ENCODE results near the gene CDC7. TPM values are rescaled to one million over a fixed set of nuclear protein-coding genes. Genes with fewer than 3 reads are reported as not detected.

The CDC7 gene
- total RNA-seq, 3 donors from 2014 or later (not counting 1 experiment from before 2014, with no cell fraction given) = 7.2 to 11.4 (median 7.9) TPM

- 19% methylated on average over 14 of the region's 14 CpGs for WGBS (ENCODE audit: insufficient coverage)
- no peaks in the 10 kb centered on the region for H3K27me3 ChIP-seq (ENCODE audit: control insufficient read depth, insufficient read depth, low read length)
Measured at GRCh38 chr1:91499904-91500755, 521 bp upstream of the CDC7 start.

GRCh38 chr1:91501523-91501851, 836 bp downstream of the CDC7 start:
- intact Hi-C loops (cut with micrococcal nuclease) = no loop called here
- Histone ChIP-seq H3K9me3 (ENCODE audit: control insufficient read depth, insufficient read depth, low read length) (no peaks in the 10 kb centered on the region), H3K4me1 (ENCODE audit: control insufficient read depth, insufficient read depth, low read length) (peaks cover 4% of the 10 kb centered on the region), H3K27me3 (ENCODE audit: control insufficient read depth, insufficient read depth, low read length) (no peaks in the 10 kb centered on the region), H3K4me3 (ENCODE audit: low read length) (peak overlapping the region; percentile 95), H3K27ac (ENCODE audit: low read length) (peak overlapping the region; percentile 77), H3K36me3 (ENCODE audit: control insufficient read depth, insufficient read depth, low read length) (no peaks in the 10 kb centered on the region)
- no peaks in the 10 kb centered on the region for H3K27me3 Mint-ChIP-seq (ENCODE audit: low read depth in 2 of 2)
- H3K4me1 Mint-ChIP-seq = peaks cover 11 to 19% of the 10 kb centered on the region in 2 donors
- DNase-seq = no peak
- no peaks in the 10 kb centered on the region for H3K9me3 Mint-ChIP-seq
- ATAC-seq = peak in 2 of 3 donors; percentile 5 to 8
- H3K36me3 Mint-ChIP-seq = no peaks in the 10 kb centered on the region
- WGBS (ENCODE audit: insufficient coverage) = 3% methylated on average over 9 of the region's 9 CpGs
- no peak overlapping the region for H3K27ac Mint-ChIP-seq
- H3K4me3 Mint-ChIP-seq = no peak overlapping the region
- no peak for TF ChIP-seq CTCF (IDR thresholded peaks at IDR 0.05)

More at GRCh38 chr1:91499904-91500755, 521 bp upstream of the CDC7 start:
- no peak overlapping the region for H3K27ac Mint-ChIP-seq
- ATAC-seq = peak; percentile 2 to 9 (median 4)
- Histone ChIP-seq H3K27ac (ENCODE audit: low read length) (peak overlapping the region; percentile 77), H3K36me3 (ENCODE audit: control insufficient read depth, insufficient read depth, low read length) (no peaks in the 10 kb centered on the region), H3K4me1 (ENCODE audit: control insufficient read depth, insufficient read depth, low read length) (peaks cover 4% of the 10 kb centered on the region), H3K4me3 (ENCODE audit: low read length) (peak overlapping the region; percentile 95), H3K9me3 (ENCODE audit: control insufficient read depth, insufficient read depth, low read length) (no peaks in the 10 kb centered on the region)
- no peak for TF ChIP-seq CTCF (IDR thresholded peaks at IDR 0.05)
- H3K36me3 Mint-ChIP-seq = no peaks in the 10 kb centered on the region
- H3K9me3 Mint-ChIP-seq = no peaks in the 10 kb centered on the region
- H3K4me3 Mint-ChIP-seq = no peak overlapping the region
- H3K27me3 Mint-ChIP-seq (ENCODE audit: low read depth in 2 of 2) = no peaks in the 10 kb centered on the region
- peaks cover 11 to 19% of the 10 kb centered on the region in 2 donors for H3K4me1 Mint-ChIP-seq
- intact Hi-C loops (cut with micrococcal nuclease) = no loop called here
- DNase-seq = no peak

- Histone ChIP-seq H3K27me3 (ENCODE audit: control insufficient read depth, insufficient read depth, low read length) (no peaks in the 10 kb centered on the region), H3K4me1 (ENCODE audit: control insufficient read depth, insufficient read depth, low read length) (peaks cover 4% of the 10 kb centered on the region), H3K36me3 (ENCODE audit: control insufficient read depth, insufficient read depth, low read length) (no peaks in the 10 kb centered on the region), H3K4me3 (ENCODE audit: low read length) (no peak overlapping the region), H3K27ac (ENCODE audit: low read length) (no peak overlapping the region), H3K9me3 (ENCODE audit: control insufficient read depth, insufficient read depth, low read length) (no peaks in the 10 kb centered on the region)
- Mint-ChIP-seq H3K9me3 (no peaks in the 10 kb centered on the region), H3K27me3 (ENCODE audit: low read depth in 2 of 2) (no peaks in the 10 kb centered on the region), H3K36me3 (no peaks in the 10 kb centered on the region), H3K4me1 (peaks cover 11 to 19% of the 10 kb centered on the region in 2 donors), H3K4me3 (peak overlapping the region; percentile 29), H3K27ac (peak overlapping the region in 1 of 2 donors; percentile 2)
- 36% methylated on average over 4 of the region's 5 CpGs for WGBS (ENCODE audit: insufficient coverage)
- ATAC-seq (no peak), DNase-seq (no peak)
- no peak for TF ChIP-seq CTCF (IDR thresholded peaks at IDR 0.05)
- intact Hi-C loops (cut with micrococcal nuclease) = no loop called here
Measured at GRCh38 chr1:91501971-91502671, 1.5 kb downstream of the CDC7 start.

Data from natural killer cell (primary cell).